HepG2 (cell line): Measurements from ENCODE around the gene XPNPEP1. TPM values are rescaled to one million over a fixed set of nuclear protein-coding genes. Genes with fewer than 3 reads are reported as not detected.

ENCODE experiments used
- ATAC-seq: fragments of 200-7000 bp; cut with Tn5 transposase; 3 replicates; pipeline ENCODE4 v1.9.1; 2020; ENCODE audit warnings: mild to moderate bottlenecking, moderate library complexity
- BruUV-seq: library from RNA; stranded (reverse); fragments of 400-500 nt; replicated peaks from 2 replicates; lab custom pipeline; 2021; lab: Mats Ljungman, UMichigan
- CTCF ChIA-PET: fragments of 300-600 bp; formaldehyde crosslinking; extraction: SDS; loops from one replicate; lab custom pipeline; 2021; ENCODE audit warnings: low total read pairs, inconsistent platforms, low intra/inter-chr PET ratio; lab: Yijun Ruan, JAX
- POLR2A ChIA-PET: fragments of 350-600 bp; sonication (Branson Sonifier 250); formaldehyde crosslinking; loops from one replicate; lab custom pipeline; 2020; ENCODE audit warnings: antibody characterized with exemption, inconsistent platforms; lab: Yijun Ruan, JAX
- DNase-seq: peaks from one replicate; pipeline ENCODE4 v3.0.0-alpha.2; 2015; ENCODE audit warnings: low spot score
- FAIRE-seq: peaks from 3 replicates; lab custom pipeline; 2011; peaks lifted over from hg19 to GRCh38; lab: Jason Lieb, UNC
- H2AFZ ChIP-seq: one replicate; pipeline ENCODE4 v1.6.1; 2011; ENCODE audit warnings: low read length, inconsistent platforms
- H3K27ac ChIP-seq: fragments of 300-600 bp; 3 replicates; pipeline ENCODE4 v1.8.0; 2011; ENCODE audit warnings: mixed run types, mild to moderate bottlenecking, mixed read lengths, low read length, inconsistent platforms; ENCODE audit not compliant: insufficient read depth; ENCODE audit errors: extremely low read length
- H3K27me3 ChIP-seq, 2 experiments: fragments of 200-600 bp in 1 of 2; 2 replicates in 1 of 2; 3 replicates in 1 of 2; pipeline versions ENCODE4 v1.6.0 to v1.8.0; 2011; ENCODE audit warnings: low read length in 2 of 2, mild to moderate bottlenecking in 2 of 2, moderate library complexity in 2 of 2, inconsistent platforms in 1 of 2; ENCODE audit not compliant: insufficient read depth in 2 of 2, control insufficient read depth in 1 of 2
- H3K36me3 ChIP-seq, 2 experiments: fragments of 200-600 bp in 1 of 2; replicated peaks in 1 of 2; 2 replicates in 1 of 2; 3 replicates in 1 of 2; pipeline versions ENCODE4 v1.5.1 to v1.8.0; 2011; ENCODE audit warnings: low read length in 2 of 2, inconsistent platforms in 1 of 2; ENCODE audit not compliant: insufficient read depth in 2 of 2, control insufficient read depth in 1 of 2
- H3K4me1 ChIP-seq: 2 replicates; pipeline ENCODE4 v1.5.1; 2012; ENCODE audit warnings: low read length, inconsistent platforms; ENCODE audit not compliant: insufficient read depth
- H3K4me2 ChIP-seq: 2 replicates; pipeline ENCODE4 v1.6.0; 2011; ENCODE audit warnings: low read depth, low read length, inconsistent platforms
- H3K4me3 ChIP-seq, 3 experiments: fragments of 200-600 bp in 1 of 3; sonication (generic), shearing (Covaris generic) in 1 of 3; replicated peaks in 1 of 3; 2 replicates each; pipeline ENCODE4 v1.5.1; 2011 to 2016; ENCODE audit warnings: low read length in 3 of 3, inconsistent platforms in 2 of 3, low read depth in 2 of 3, mild to moderate bottlenecking in 2 of 3, control low read depth in 1 of 3, mixed read lengths in 1 of 3; ENCODE audit not compliant: insufficient read depth in 1 of 3
- H3K79me2 ChIP-seq: one replicate; pipeline ENCODE4 v1.6.1; 2011; ENCODE audit warnings: low read length, inconsistent platforms; ENCODE audit not compliant: insufficient read depth
- H3K9ac ChIP-seq: 2 replicates; pipeline ENCODE4 v1.6.0; 2011; ENCODE audit warnings: mild to moderate bottlenecking, low read depth, low read length, inconsistent platforms; ENCODE audit not compliant: insufficient read depth
- H3K9me3 ChIP-seq: 2 replicates; pipeline ENCODE4 v1.5.1; 2012; ENCODE audit warnings: mild to moderate bottlenecking, low read length
- H4K20me1 ChIP-seq: 2 replicates; pipeline ENCODE4 v1.6.0; 2011; ENCODE audit warnings: inconsistent platforms, mild to moderate bottlenecking, low read length, moderate library complexity; ENCODE audit not compliant: insufficient read depth
- BRF2 ChIP-seq: sonication (generic); formaldehyde crosslinking; IDR thresholded peaks from 2 replicates; pipeline ENCODE4 v1.8.1; 2022; ENCODE audit warnings: mild to moderate bottlenecking, missing genetic modification reagents
- FOXP1 ChIP-seq, 2 experiments: fragments of 450-650 bp in 1 of 2; IDR thresholded peaks; 2 replicates each; pipeline ENCODE4 v1.6.1; 2017 to 2018; ENCODE audit warnings: antibody characterized with exemption in 1 of 2
- HOMEZ ChIP-seq: IDR thresholded peaks from 2 replicates; pipeline ENCODE4 v1.6.1; 2016; ENCODE audit warnings: low read depth
- PHF21A ChIP-seq: sonication (generic); formaldehyde crosslinking; IDR thresholded peaks from 2 replicates; pipeline ENCODE4 v1.5.0; 2020; ENCODE audit warnings: mild to moderate bottlenecking, missing genetic modification reagents
- ZFP1 ChIP-seq: IDR thresholded peaks from 2 replicates; pipeline ENCODE4 v1.6.1; 2016
- ZNF446 ChIP-seq: sonication (generic); formaldehyde crosslinking; IDR thresholded peaks from 2 replicates; pipeline ENCODE4 v1.5.0; 2020; ENCODE audit warnings: mild to moderate bottlenecking, missing genetic modification reagents
- WGBS: methylation state at CpG from one replicate; pipeline ENCODE4 v1.1.6; 2017; ENCODE audit warnings: low lambda C conversion rate; 5-methylcytosine and 5-hydroxymethylcytosine counted together
- in situ Hi-C: cut with HindIII; loops from 2 replicates; pipeline ENCODE4 v1.10.0; 2017; ENCODE audit warnings: low pct_unique_long_range_greater_than_20kb; ENCODE audit not compliant: extremely low pct_ligation_motif_present
- intact Hi-C: fragments of 100-400 bp; cut with micrococcal nuclease; formaldehyde crosslinking; loops from one replicate; pipeline ENCODE4 v1.10.0; 2022; ENCODE audit not compliant: unreplicated experiment
- polyA plus RNA-seq, 8 experiments: library from polyadenylated mRNA; depleted of rRNA in 3 of 8; stranded (reverse) in 7 of 8; unstranded in 1 of 8; fragments of >200 nt; fragmentation: Illumina TruSeq in 4 of 8; extraction: Trizol in 4 of 8; gene quantifications; 2 replicates each; pipeline versions ENCODE4 v1.2.1 to v1.2.3, GENCODE V29; 2011 to 2016; ENCODE audit warnings: low read depth in 4 of 8, missing spikeins in 1 of 8, mixed read lengths in 1 of 8; ENCODE audit not compliant: insufficient read depth in 1 of 8
- total RNA-seq, 5 experiments: library from RNA; depleted of rRNA; stranded (reverse); fragments of >200 nt; fragmentation: Illumina TruSeq; extraction: Trizol; gene quantifications; 2 replicates each; pipeline ENCODE4 v1.2.3, GENCODE V29; 2016; ENCODE audit warnings: low read depth in 1 of 5

The XPNPEP1 gene
- total and polyA plus RNA-seq, 2 of the 13 experiments (the other 11 are each of a cell fraction or from before 2014, with no cell fraction given) = 30.3 to 55.5 TPM

- ChIA-PET CTCF (no interaction called here), POLR2A (interaction anchor here (1.4 kb wide), 1 partner anchor 38 kb away, joined by 7 read pairs; the partner anchor contains the start of gene ADD3)
- in situ Hi-C loops = loop anchor here (5.0 kb wide), 1 partner anchor 38 kb away; the partner anchor contains the start of gene ADD3
- Histone ChIP-seq H3K79me2 (no peaks in the 10 kb centered on the region), H3K9me3 (no peaks in the 10 kb centered on the region), H3K27me3 (no peaks in the 10 kb centered on the region), H4K20me1 (no peaks in the 10 kb centered on the region), H2AFZ (no peak overlapping the region), H3K36me3 (no peaks in the 10 kb centered on the region), H3K9ac (no peak overlapping the region), H3K4me2 (no peak overlapping the region), H3K27ac (no peak overlapping the region), H3K4me3 (no peak overlapping the region), H3K4me1 (peaks cover 91% of the 10 kb centered on the region)
- intact Hi-C loops = loop anchor here (10.0 kb wide), 1 partner anchor 146 kb away; no protein-coding TSS in a partner anchor
- DNase-seq = no peak
- TF ChIP-seq BRF2 (CRISPR knock-in tag) (no peak), ZFP1 (peak; percentile 78; the same call in 1 of the 2 replicates)
- FAIRE-seq = no peak
- no TSS peak for BruUV-seq
- WGBS = 96% methylated on average over 14 of the region's 14 CpGs
- no peak for ATAC-seq
Measured at GRCh38 chr10:109968953-109969759, 45.8 kb upstream of the XPNPEP1 start.

- H3K36me3 ChIP-seq = no peaks in the 10 kb centered on the region
- 0 out of 2 replicates have a peak, but pooled peaks have one; percentile 2 for TF ChIP-seq ZNF446 (CRISPR knock-in tag)
- TF ChIP-seq PHF21A = 0 out of 2 replicates have a peak, but pooled peaks have one; percentile 8
- TF ChIP-seq HOMEZ (CRISPR knock-in tag) = 0 out of 2 replicates have a peak, but pooled peaks have one; percentile 1
- no peak for TF ChIP-seq FOXP1 (IDR thresholded peaks at IDR 0.05)
- TF ChIP-seq FOXP1 (CRISPR knock-in tag; IDR thresholded peaks at IDR 0.05) = no peak; the same call in 1 of the 2 replicates
- TF ChIP-seq, all 625 proteins: peak for 3
- BruUV-seq = no TSS peak
- FAIRE-seq (no peak), DNase-seq (no peak), ATAC-seq (peak; percentile 11)
- Histone ChIP-seq H3K9me3 (no peaks in the 10 kb centered on the region), H3K9ac (peak overlapping the region; percentile 29; the same call in 1 of the 2 replicates), H4K20me1 (no peaks in the 10 kb centered on the region), H3K79me2 (no peaks in the 10 kb centered on the region), H3K4me1 (peaks cover 76% of the 10 kb centered on the region), H3K27ac (peak overlapping the region; percentile 62), H3K27me3 (no peaks in the 10 kb centered on the region), H2AFZ (no peak overlapping the region), H3K4me2 (peak overlapping the region; percentile 79), H3K4me3 (peak overlapping the region; percentile 41 to 56 (median 45); a peak in 3 of 6 replicates)
- ChIA-PET CTCF (no interaction called here), POLR2A (interaction anchor here (1.0 to 1.1 kb wide), 2 partner anchors 20 to 40 kb away, joined by 3 to 4 read pairs; partner anchors contain the start of gene ADD3)
- intact Hi-C loops (loop anchor here (2.0 to 10.0 kb wide), 3 partner anchors 39 to 147 kb away; partner anchors contain the start of gene ADD3), in situ Hi-C loops (loop anchor here (5.0 kb wide), 1 partner anchor 40 kb away; the partner anchor contains the start of gene ADD3)
Measured at GRCh38 chr10:109967739-109968088, 44.4 kb upstream of the XPNPEP1 start.
